ENCODE data around the gene VASN. TPM values are rescaled to one million over a fixed set of nuclear protein-coding genes. Genes with fewer than 3 reads are reported as not detected.

VASN gene
- polyA plus RNA-seq, 1 donor, result 5.7 TPM

DNA sequence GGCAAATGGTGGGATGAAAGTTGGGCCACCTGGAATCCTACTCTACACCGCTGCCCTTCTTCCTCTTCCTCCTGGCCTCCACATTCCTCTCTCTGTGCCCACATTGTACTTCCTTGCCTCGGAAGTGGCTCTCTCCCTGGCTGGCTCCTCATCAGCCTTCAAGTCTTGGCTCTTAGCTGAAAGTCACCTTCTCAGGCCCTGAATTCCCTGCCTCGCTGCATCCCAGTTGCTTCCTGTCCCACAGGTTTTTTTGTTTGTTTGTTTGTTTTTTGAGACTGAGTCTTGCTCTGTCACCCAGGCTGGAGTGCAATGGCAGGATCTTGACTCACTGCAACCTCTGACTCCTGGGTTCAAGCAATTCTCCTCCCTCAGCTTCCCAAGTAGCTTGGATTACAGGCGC lies 18.0 kb upstream of the VASN start:
- no CpG with 5 or more reads among the region's 4 CpGs for WGBS (ENCODE audit: insufficient coverage, low lambda C conversion rate)
- DNase-seq, result no peak
- no peak overlapping the region for H3K27ac ChIP-seq (ENCODE audit: low read length)
- peaks cover 27% of the 10 kb centered on the region for H3K36me3 ChIP-seq (ENCODE audit: control insufficient read depth, insufficient read depth, low read length)
- no peak overlapping the region for H3K4me3 ChIP-seq (ENCODE audit: low read length)
- H3K4me1 ChIP-seq (ENCODE audit: control insufficient read depth, insufficient read depth, low read length), result peaks cover 4% of the 10 kb centered on the region
- no peaks in the 10 kb centered on the region for H3K9me3 ChIP-seq (ENCODE audit: control insufficient read depth, low read depth, low read length)
- no peaks in the 10 kb centered on the region for H3K27me3 ChIP-seq (ENCODE audit: control insufficient read depth, insufficient read depth, low read length)

DNA sequence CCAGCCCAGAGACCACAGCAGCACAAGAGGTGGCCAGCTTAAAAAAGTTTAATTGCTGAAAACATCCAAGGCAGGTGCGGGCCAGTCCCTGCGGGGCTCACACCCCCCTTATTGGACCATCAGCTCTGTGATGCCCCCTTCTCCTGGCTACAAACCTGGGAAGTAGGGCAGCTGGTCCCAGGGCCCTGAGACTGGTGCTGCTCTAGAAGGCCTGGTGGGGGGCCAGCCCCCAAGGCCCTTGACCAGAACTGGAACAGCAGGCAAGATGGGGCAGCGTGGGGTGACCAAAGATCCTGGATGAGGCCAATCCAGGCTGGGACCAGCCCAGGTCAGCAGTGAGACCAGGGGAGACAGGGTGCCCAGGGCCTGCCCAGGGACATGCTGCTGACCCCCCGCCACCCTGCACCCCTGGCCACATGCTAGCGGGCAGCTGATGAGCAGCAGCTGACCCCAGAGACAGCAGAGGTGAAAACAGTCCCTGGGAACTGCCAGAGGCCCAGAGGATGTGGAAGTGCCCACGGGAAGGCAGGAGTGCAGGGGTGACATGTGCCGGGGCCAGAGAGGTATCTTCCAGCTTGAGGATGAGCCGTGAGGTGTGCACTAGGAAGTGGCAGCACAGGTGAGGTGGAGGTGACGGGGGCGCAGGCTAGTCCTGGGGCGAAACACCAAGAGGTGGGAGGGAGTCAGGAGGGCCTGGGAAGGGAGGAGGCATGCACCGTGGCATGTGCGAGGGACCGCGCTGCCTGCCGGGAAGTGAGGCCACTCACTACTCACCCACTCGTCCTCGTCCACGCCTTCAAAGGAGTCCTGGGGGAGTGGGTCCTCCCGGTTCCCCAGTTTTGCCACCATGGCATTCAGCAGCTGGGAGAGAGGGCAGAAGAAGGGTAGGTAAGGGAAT lies 16.9 kb upstream of the VASN start:
- H3K27ac ChIP-seq (ENCODE audit: low read length), result no peak overlapping the region
- no peaks in the 10 kb centered on the region for H3K9me3 ChIP-seq (ENCODE audit: control insufficient read depth, low read depth, low read length)
- no peaks in the 10 kb centered on the region for H3K27me3 ChIP-seq (ENCODE audit: control insufficient read depth, insufficient read depth, low read length)
- WGBS (ENCODE audit: insufficient coverage, low lambda C conversion rate), result no CpG with 5 or more reads among the region's 20 CpGs
- H3K4me3 ChIP-seq (ENCODE audit: low read length), result no peak overlapping the region
- peaks cover 4% of the 10 kb centered on the region for H3K4me1 ChIP-seq (ENCODE audit: control insufficient read depth, insufficient read depth, low read length)
- DNase-seq, result no peak
- H3K36me3 ChIP-seq (ENCODE audit: control insufficient read depth, insufficient read depth, low read length), result peaks cover 34% of the 10 kb centered on the region

DNA sequence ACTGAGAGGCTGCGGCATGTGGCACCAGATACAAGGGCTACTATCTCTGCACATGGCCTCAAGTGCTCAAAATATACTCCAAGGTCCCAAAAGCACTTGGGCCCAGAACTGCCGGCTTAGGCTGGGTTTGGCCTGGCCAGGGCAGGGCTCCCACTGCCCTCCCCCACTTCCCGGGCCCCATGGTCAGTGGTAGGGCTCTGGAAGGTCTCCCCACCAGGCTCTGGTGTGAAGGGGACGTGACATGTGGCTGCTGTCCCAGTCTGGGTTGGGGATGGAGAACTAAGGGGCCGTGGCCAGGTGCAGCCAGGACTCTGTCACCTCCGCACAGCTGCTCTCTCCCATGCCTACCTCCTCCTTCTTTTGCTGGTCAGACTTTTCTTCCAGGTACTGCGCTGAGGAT lies 14.8 kb upstream of the VASN start:
- no peak for DNase-seq
- H3K9me3 ChIP-seq (ENCODE audit: control insufficient read depth, low read depth, low read length), result no peaks in the 10 kb centered on the region
- H3K4me3 ChIP-seq (ENCODE audit: low read length), result no peak overlapping the region
- H3K36me3 ChIP-seq (ENCODE audit: control insufficient read depth, insufficient read depth, low read length), result peaks cover 51% of the 10 kb centered on the region
- no peaks in the 10 kb centered on the region for H3K4me1 ChIP-seq (ENCODE audit: control insufficient read depth, insufficient read depth, low read length)
- no peak overlapping the region for H3K27ac ChIP-seq (ENCODE audit: low read length)
- WGBS (ENCODE audit: insufficient coverage, low lambda C conversion rate), result 100% methylated on average over 1 of the region's 7 CpGs
- H3K27me3 ChIP-seq (ENCODE audit: control insufficient read depth, insufficient read depth, low read length), result no peaks in the 10 kb centered on the region

DNA sequence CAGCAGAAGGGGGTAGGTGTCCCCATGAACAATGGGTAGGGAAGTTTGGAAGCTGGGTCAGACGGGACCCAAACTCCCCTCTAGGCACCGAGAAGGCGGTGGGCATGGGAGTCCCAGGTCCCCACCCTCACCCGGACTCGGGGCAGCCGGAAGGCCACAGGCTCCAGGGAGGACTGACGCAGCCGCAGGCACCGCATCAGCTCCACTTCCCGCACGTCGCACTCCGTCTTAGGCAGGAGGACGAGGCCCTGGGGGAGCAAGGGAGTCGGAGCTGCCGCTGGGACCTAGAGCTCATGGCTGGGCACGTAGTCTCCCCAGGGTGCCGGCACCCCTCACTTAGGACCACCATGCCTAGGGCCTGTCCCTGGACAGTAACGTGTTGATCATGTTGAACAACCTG lies 13.4 kb upstream of the VASN start:
- no peak overlapping the region for H3K27ac ChIP-seq (ENCODE audit: low read length)
- H3K36me3 ChIP-seq (ENCODE audit: control insufficient read depth, insufficient read depth, low read length), result peaks cover 60% of the 10 kb centered on the region
- H3K9me3 ChIP-seq (ENCODE audit: control insufficient read depth, low read depth, low read length), result no peaks in the 10 kb centered on the region
- no peaks in the 10 kb centered on the region for H3K4me1 ChIP-seq (ENCODE audit: control insufficient read depth, insufficient read depth, low read length)
- H3K4me3 ChIP-seq (ENCODE audit: low read length), result no peak overlapping the region
- DNase-seq, result no peak
- no peaks in the 10 kb centered on the region for H3K27me3 ChIP-seq (ENCODE audit: control insufficient read depth, insufficient read depth, low read length)
- no CpG with 5 or more reads among the region's 19 CpGs for WGBS (ENCODE audit: insufficient coverage, low lambda C conversion rate)

DNA sequence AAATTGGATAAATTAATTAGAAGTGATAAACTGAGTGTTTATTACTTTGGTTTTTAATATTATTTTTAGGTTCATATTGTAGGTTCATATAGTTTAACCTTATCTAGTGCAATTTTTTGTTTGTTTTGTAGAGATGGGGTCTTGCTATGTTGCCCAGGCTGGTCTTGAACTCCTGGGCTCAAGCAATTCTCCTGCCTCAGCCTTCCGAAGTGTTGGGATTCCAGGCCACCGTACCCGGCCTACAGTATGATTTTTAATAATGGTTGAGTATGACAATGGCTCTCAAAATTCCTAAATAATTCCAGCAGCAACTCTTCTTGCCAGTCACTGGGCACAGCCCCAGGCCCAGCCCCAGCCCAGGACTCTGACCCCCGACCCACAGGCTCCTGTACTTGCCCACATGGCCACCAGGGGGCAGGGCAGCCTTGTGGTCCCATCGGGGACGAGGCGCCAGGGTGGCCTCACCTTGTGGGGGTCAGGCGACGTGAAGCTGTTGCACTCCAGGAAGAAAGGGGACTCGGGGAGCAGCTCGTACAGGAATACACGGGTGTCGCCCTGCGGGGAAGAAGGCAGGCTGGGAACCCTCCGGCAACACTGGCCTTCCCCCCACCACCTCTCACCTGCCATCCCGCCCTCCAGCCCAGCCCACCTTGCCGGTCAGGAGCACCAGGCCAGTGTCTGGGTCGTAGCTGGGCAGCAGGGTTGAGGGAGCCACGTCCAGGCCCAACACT lies 12.7 kb upstream of the VASN start:
- H3K36me3 ChIP-seq (ENCODE audit: control insufficient read depth, insufficient read depth, low read length), result peaks cover 67% of the 10 kb centered on the region

DNA sequence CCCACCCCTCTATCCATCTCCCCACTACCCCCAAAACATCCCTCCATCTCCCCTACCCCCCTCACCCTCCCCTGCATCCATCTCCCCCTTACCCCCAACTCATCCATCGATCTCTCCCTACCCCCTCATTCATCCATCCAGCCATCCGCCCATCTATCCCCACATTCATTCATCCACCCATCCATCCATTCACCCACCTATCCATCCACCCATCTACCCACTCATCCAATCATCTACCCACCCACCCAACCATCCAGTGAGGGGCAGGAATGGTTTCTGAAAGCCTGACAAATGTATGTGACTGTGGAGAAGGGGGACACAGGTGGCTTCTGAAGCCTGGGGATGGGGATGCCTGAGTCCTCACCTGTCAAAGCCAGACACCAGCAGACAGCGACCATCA lies 11.7 kb upstream of the VASN start:
- Histone ChIP-seq H3K4me3 (ENCODE audit: low read length) (no peak overlapping the region), H3K4me1 (ENCODE audit: control insufficient read depth, insufficient read depth, low read length) (no peaks in the 10 kb centered on the region), H3K36me3 (ENCODE audit: control insufficient read depth, insufficient read depth, low read length) (peaks cover 67% of the 10 kb centered on the region), H3K27me3 (ENCODE audit: control insufficient read depth, insufficient read depth, low read length) (no peaks in the 10 kb centered on the region), H3K9me3 (ENCODE audit: control insufficient read depth, low read depth, low read length) (no peaks in the 10 kb centered on the region), H3K27ac (ENCODE audit: low read length) (no peak overlapping the region)
- no peak for DNase-seq
- WGBS (ENCODE audit: insufficient coverage, low lambda C conversion rate), result 80% methylated on average over 1 of the region's 3 CpGs

More for the DNA sequence above, 12.7 kb upstream of the VASN start:
- Histone ChIP-seq H3K4me3 (ENCODE audit: low read length) (no peak overlapping the region), H3K9me3 (ENCODE audit: control insufficient read depth, low read depth, low read length) (no peaks in the 10 kb centered on the region), H3K27me3 (ENCODE audit: control insufficient read depth, insufficient read depth, low read length) (no peaks in the 10 kb centered on the region), H3K4me1 (ENCODE audit: control insufficient read depth, insufficient read depth, low read length) (no peaks in the 10 kb centered on the region), H3K27ac (ENCODE audit: low read length) (no peak overlapping the region)
- WGBS (ENCODE audit: insufficient coverage, low lambda C conversion rate), result no CpG with 5 or more reads among the region's 19 CpGs
- DNase-seq, result no peak

DNA sequence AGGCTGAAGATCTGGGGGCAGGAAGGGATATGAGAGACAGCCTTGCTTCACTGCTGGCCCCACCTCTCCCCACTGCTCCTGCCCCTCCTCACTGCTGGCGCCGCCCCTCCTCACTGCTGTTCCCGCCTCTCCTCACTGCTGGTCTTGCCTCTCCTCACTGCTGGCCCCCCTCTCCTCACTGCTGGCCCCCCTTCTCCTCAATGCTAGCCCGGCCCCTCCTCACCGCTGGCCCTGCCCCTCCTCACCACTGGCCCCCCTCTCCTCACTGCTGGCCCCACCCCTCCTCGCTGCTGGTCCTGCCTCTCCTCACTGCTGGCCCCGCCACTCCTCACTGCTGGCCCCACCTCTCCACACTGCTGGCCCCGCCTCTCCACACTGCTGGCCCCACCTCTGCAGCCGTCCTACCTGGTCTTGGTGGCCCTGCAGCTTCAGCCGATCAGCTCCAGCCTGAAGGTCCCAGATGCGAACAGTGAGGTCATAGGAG lies 11.1 kb upstream of the VASN start:
- no peaks in the 10 kb centered on the region for H3K27me3 ChIP-seq (ENCODE audit: control insufficient read depth, insufficient read depth, low read length)
- no peaks in the 10 kb centered on the region for H3K9me3 ChIP-seq (ENCODE audit: control insufficient read depth, low read depth, low read length)
- peaks cover 70% of the 10 kb centered on the region for H3K36me3 ChIP-seq (ENCODE audit: control insufficient read depth, insufficient read depth, low read length)
- no peak overlapping the region for H3K27ac ChIP-seq (ENCODE audit: low read length)
- DNase-seq, result no peak
- WGBS (ENCODE audit: insufficient coverage, low lambda C conversion rate), result 87% methylated on average over 3 of the region's 11 CpGs
- H3K4me1 ChIP-seq (ENCODE audit: control insufficient read depth, insufficient read depth, low read length), result no peaks in the 10 kb centered on the region
- no peak overlapping the region for H3K4me3 ChIP-seq (ENCODE audit: low read length)

DNA sequence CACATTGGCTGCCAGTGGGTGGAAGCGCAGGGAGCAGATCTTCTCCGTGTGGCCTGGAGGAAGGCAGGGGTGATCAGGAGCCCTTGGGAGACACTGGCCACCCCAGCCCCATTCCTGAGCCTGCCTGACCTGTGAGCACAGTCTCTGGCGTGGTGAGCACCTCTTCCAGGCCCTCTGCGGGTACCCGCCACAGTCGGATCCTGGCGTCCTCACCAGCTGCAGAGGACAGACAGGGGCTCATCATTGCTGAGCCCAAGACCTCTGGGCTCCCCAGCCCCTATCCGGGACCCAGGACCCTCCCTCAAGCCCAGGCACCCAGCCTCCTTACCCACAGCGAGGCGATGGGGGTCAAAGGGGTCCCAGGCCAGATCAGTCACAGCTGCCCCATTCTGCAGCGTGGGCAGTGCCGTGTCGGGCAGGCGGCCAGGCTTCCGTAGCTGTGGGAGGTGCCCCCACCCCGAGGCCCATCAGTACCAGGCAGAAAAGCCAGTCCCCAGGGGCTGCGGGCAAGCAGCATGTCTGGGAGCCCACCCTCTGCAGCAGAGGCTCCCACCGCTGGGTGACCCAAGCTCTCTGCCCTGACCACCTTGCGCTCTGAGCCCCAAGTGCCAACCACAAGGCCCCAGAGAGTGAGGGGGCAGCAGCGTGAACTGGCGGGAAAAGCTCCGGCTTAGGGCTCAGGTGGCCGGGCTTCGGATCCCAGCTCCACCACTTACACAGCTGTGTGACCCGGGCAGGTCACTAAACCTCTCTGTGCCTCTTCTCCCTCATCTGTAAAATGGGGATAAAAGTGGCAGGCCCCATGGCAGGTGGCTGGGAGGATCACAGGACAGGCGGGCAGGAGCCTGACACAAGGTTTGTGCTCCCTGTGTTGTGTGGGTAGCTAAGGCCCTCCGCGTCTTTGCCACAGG lies 10.4 kb upstream of the VASN start:
- no peaks in the 10 kb centered on the region for H3K9me3 ChIP-seq (ENCODE audit: control insufficient read depth, low read depth, low read length)
- no CpG with 5 or more reads among the region's 28 CpGs for WGBS (ENCODE audit: insufficient coverage, low lambda C conversion rate)
- H3K27me3 ChIP-seq (ENCODE audit: control insufficient read depth, insufficient read depth, low read length), result no peaks in the 10 kb centered on the region
- no peak for DNase-seq
- H3K4me3 ChIP-seq (ENCODE audit: low read length), result no peak overlapping the region
- peaks cover 75% of the 10 kb centered on the region for H3K36me3 ChIP-seq (ENCODE audit: control insufficient read depth, insufficient read depth, low read length)
- no peak overlapping the region for H3K27ac ChIP-seq (ENCODE audit: low read length)
- no peaks in the 10 kb centered on the region for H3K4me1 ChIP-seq (ENCODE audit: control insufficient read depth, insufficient read depth, low read length)

DNA sequence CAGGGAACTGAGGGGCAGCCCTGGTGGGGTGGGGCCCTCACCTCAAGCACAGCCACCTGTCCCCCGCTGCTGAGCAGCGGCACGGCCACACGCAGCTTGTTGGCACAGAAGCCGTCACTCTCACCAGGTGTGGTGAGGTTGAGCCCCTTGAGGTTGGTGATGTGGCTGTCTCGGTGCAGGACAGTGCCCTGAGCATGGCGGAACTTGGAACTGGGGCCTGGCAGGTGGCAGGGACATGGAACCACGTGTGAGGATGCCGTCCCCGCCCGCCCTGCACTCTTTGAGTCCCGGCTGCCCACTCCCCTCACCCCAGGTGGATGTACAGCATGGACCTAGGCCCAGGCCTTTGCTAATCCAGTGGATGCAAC lies 9.7 kb upstream of the VASN start:
- DNase-seq, result no peak
- H3K4me1 ChIP-seq (ENCODE audit: control insufficient read depth, insufficient read depth, low read length), result no peaks in the 10 kb centered on the region
- no peaks in the 10 kb centered on the region for H3K9me3 ChIP-seq (ENCODE audit: control insufficient read depth, low read depth, low read length)
- H3K27ac ChIP-seq (ENCODE audit: low read length), result no peak overlapping the region
- no peaks in the 10 kb centered on the region for H3K27me3 ChIP-seq (ENCODE audit: control insufficient read depth, insufficient read depth, low read length)
- H3K4me3 ChIP-seq (ENCODE audit: low read length), result no peak overlapping the region
- peaks cover 74% of the 10 kb centered on the region for H3K36me3 ChIP-seq (ENCODE audit: control insufficient read depth, insufficient read depth, low read length)
- no CpG with 5 or more reads among the region's 12 CpGs for WGBS (ENCODE audit: insufficient coverage, low lambda C conversion rate)
